HG02973 (cell line): ENCODE results near the gene SCN1B.
A peak's percentile ranks its signal among the peaks of the same experiment; 100 is the strongest.
"Not testable (repeated sequence)": the region's sequence is repeated elsewhere in the genome, so short reads cannot be mapped to it uniquely, and the experiment has no call there.

ENCODE experiments used
- ATAC-seq: cut with Tn5 transposase; IDR thresholded peaks from one replicate; pipeline ENCODE4 v1.9.1; 2021; ENCODE audit warnings: moderate library complexity; ENCODE audit not compliant: unreplicated experiment

Gene SCN1B

DNA sequence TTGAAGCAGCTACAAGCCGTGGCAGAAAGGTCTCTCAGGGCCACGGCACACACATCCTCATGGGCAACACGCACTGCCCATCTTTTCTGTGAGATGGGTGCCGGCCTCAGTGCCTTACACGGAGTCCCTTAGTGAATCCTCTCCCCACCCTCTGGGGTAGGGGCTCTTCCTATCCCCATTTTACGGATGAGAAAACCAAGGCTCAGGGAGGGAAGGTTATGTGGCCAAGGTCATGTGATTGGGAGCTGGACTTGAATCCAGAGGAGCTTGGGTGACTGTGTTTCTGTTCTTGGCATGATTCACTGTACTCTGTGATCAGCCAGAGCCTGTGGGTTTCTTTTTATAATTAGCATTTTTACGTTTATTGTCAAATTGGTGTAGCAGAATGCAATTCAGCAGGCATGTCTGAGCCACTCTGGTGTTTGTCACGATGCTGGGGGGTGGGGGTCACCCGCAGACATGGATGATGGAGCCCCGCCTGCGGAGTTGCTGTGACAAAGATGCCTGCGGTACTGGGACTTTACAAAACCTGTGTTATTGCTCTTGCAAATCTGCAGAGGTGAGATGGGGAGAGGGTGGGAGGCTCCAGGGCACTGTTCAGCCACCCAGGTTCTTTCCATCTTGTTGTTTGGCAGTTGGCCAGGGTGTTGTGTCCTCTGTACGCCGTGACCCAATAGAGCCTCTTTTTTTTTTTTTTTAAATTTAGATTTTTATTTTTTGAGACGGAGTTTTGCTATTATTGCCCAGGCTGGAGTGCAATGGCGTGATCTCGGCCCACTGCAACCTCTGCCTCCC lies 4.5 kb downstream of the SCN1B start:
- no peak for ATAC-seq

DNA sequence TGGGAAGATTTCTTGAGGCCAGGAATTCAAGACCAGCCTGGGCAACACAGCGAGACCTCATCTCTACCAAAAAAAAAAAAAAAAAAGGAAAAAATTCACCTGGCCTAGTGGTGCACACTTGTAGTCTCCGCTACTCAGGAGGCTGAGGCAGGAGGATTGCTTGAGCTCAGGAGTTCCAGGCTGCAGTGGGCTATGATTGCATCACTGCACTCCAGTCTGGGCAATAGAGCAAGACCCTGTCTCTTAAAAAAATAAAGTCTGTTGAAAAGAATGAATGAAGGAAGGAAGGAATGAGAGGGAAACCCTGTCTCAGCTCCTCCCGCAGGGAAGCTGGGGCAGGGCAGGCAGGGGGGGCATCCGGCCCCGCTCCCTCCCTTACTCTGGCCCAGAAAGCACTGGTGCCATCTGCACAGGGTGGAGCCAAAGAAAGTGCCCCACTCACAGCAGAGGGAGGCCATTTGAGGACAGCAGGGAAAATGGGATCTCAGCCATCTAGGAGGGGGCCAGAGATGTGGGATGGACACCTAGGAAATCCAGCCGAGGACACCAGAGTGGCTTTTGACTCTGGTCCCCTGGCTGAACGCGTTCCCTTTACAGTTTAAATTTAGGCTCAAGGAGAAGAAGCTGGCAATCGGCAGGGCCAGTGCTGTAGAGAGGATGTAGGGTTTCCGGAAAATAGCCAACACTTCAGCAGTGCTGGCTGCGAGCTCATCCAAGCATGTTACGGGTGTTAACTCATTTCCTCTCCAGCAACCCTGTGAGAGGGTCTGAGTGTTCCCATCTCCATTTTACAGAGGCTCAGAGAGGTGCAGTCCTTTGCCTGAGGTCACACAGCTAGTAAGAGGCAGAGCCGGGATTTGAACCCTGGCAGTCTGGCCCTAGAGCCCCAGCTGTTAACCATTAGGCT lies 7.7 kb downstream of the SCN1B start:
- no peak for ATAC-seq

DNA sequence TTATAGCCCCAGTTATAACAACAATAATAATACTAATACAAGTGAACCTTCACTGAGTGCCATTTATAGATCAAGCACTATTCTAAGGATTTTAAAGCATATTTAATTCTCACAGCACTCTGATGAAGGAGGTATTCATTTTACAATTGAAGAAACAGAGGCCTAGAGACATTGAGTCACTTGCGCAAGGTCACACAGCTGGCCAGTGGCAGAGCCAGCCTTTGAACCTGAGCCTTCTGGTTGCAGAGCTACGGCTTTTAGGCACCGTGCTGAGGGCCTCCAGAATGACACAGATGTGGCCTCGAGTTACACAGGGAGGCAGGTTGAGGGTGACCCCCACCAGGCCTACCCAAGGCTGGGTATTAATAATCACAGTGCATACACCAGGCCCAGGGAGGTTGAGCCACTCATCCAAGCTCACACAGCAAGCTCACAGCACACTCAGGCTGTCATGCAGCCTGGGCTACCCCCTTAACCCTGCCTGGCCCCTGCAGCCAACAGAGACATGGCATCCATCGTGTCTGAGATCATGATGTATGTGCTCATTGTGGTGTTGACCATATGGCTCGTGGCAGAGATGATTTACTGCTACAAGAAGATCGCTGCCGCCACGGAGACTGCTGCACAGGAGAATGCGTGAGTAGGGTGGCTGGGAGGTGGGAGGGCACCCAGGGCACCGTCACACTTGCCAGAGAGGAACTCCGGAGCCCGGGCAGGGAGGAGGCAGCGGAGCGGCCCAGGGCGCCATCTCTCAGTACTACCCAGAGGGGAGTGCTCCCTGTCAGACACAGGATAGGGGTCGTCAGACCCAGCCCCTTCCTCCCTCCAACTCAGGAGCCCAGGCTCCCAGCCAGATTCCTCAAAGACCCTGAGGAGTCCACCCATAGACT lies 8.6 kb downstream of the SCN1B start:
- no peak for ATAC-seq

DNA sequence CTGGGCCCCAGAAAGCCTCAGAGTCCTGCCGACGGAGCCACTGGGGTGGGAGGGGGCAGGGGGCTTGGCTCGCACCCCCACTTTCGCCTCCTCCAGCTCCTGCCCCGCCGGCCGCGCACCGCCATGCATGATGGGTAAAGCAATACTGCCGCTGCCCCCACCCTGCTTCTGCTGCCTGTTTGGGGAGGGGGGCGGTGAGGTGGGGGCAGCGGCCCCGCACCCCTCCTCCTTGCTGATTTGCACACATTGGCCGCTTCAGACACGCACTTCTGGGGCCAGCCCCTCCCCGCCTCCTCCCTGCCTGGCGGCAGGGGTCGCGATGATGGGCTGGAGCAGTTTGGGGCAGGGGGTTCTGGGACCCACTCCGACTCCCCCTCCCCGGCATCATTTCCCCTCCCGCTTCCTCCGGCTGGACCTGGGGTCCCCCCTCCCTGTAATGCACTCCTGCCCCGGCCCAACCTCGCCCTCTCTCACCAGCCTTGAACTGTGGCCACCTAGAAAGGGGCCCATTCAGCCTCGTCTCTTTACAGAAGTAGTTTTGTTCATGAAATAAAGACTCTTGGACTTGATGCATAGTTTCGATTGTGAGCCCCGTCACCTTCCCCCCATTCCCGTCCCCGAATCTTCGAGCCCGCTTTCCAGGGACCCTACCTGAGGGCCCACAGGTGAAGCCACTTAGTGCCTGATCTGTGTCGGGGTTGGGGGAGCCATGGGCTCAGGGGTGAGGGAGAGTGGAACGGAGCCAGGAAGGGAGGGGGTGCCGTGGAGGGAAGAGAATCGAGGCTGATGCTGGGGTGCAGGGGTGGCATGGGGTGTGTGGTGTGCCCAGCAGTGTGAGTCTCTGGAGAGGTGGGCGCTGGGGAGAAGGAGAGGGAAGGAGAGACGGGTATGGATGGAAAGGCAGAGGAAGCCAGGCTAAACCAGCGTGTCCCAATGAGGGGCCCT lies 9.9 kb downstream of the SCN1B start:
- no peak for ATAC-seq

DNA sequence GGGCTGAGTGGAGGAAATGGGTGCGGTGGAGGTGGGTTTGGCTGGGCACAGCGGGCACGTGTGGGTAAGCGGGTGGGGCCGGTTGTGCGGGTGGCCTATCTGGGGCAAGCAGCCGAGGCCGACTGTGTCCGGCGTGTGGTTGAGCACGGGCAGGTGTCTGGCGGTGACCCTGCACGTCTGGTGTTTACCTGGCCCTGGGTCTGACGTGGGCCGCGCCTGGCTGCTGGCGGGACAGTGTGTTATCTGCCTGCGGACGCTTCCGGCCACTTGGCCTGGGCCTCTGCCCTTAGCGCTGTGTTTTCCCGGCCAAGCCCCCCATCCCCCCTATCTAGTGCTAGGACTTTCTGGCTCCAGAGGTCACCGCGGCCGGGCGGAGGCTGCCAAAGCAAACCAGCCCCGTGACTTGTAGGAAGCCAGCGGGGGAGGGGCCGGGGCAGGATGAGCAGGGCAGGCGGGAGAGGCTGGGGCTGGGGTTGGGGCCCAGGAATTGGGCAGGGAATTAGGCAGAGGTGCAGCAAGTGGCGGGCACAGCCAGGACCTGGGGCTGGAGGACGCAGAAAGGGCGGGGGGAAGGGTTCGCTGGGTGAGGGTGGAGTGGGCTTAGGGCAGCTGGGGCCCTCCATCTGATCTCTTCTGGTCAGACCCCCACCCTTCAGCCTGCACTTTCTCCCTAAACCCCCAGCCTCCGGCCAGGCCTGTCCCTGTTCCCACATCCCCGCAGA lies 10.7 kb downstream of the SCN1B start:
- no peak for ATAC-seq

DNA sequence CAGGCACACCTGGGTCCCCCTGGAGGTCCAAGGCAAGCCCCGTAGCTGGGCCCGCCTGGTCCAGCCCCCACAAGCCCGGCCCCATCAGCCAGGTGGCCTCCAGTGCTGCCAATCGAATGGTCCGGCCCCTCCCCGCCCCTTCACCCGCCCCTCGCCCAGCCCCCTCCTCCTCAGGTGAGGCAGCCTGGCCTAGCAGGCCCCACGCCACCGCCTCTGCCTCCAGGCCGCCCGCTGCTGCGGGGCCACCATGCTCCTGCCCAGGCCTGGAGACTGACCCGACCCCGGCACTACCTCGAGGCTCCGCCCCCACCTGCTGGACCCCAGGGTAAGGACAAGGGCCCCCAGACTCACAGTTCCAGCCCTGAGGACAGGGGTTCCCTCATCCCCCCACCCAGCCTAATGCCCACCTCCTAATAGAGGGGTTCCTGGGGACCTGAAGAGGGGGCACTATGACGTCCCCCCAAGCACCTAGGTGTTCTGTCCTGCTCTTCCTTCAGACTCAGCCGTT lies 11.3 kb downstream of the SCN1B start, which contains the start of gene HPN:
Gene HPN, plus strand, starts transcription at position 174 of the 508 bp plus-strand sequence. CDS start 786 bp downstream, outside the sequence.
- no peak for ATAC-seq

DNA sequence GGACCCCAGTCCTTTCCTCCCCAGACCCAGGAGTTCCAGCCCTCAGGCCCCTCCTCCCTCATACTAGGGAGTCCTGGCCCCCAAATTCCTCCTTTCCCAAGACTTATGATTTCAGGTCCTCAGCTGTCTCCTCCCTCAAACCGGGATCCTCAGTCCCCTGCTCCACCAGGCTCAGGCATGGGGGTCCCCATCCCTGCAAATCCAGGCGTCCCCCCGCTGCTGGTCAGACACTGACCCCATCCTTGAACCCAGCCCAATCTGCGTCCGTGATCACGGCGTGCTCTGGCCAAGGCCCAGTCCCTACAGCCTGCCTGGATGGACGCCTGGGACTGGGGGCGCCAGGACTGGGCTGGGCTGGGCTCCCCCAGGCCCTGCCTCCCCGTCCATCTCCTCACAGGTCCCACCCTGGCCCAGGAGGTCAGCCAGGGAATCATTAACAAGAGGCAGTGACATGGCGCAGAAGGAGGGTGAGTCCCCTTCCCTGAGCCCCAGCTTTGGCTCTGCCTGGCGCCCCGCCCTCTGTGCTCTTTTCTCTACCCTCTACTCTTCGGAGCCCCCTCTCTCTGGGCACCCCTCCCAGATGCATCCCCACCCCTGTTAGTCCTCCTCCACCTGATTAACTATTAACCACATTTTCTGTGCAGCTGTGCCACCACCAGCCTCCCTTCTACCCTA lies 11.9 kb downstream of the SCN1B start:
- ATAC-seq: no peak

DNA sequence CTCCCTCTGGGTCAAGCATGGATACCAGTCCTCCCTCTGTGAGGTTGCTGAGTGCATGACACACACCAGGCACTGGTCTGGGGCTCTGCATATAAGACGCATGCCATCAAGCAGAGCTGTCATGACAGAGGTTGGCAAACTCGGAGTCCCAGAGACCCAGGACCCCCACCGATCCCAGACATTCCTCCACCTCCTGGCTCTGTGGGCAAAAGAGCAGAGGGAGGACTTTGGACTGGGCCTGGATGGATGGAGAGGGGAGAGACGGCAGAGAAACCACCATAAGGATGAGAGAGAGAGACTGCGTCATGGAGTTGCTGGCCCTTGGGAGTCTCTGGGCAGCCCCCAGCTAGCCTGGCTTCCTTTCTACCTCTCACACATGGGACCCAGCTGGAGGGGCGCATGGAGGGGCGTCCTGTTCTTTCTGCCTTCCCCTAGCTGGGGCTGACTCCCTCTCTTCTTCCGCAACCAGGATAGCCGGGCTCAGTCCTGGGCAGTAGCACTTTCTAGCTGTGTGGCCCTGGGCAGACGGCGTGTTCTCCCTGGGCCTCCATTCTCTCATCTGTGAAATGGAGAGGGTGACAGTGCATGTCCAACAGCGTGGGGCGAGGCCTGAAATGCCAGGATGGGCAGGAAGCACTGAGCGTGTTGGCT lies 12.8 kb downstream of the SCN1B start:
- no peak for ATAC-seq

DNA sequence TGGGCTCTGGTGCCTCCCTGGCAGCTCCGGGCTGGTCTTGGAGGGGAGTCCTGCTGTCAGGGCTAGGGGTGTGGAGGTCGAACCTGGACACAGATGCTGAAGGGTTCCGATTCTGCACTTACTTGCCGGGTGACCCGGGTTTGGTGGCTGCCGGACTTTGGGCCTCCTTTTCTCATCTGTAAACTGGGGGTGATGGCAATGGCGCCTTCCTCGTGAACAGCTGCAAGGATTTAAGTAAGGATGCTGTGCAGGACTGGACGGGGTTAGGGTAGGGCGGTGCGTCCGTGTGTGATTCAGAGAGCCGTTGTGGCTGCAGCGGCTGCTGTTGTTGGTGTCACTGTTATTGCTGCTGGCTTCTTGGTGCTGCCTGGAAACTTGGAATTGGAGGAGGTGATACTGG lies 13.6 kb downstream of the SCN1B start:
- no peak for ATAC-seq

DNA sequence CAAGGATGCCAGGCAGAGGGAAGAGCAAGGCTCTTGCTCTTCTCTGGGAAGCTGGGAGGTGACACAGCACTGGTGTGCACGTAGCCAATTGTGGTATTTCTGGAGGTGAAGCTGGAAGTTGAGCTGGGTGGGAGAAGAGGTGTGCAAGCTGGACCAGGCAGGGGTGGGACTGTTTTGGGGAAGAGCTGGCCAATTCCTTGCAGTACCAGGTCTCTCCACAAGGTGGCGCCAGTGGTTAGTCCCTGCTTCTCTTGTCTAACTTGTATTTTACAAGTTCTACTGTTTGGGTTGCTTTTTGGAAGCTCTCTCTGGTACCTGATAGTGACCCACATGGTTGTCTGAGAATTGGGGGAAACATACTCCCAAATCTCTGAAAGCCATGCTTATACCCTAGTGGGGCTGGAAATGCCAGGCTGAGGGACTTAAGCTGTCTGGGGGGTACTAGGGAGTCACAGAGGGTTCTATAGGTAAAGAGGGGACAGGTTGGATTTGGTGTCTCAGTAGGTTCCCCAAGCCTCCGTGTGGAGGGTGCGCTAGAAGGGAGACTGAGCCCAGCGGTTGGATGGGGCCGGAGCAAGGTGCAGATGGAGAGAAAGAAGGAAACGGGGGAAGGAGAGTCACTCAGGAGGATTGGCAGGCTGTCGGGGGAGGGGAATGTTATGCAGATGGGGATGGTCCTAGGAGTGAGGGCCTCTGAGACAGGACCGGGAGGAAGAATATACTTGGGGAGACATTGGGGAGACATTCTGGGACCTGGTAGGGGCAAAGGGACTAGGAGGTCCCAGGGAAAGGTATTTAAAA lies 14.2 kb downstream of the SCN1B start:
- ATAC-seq: no peak

DNA sequence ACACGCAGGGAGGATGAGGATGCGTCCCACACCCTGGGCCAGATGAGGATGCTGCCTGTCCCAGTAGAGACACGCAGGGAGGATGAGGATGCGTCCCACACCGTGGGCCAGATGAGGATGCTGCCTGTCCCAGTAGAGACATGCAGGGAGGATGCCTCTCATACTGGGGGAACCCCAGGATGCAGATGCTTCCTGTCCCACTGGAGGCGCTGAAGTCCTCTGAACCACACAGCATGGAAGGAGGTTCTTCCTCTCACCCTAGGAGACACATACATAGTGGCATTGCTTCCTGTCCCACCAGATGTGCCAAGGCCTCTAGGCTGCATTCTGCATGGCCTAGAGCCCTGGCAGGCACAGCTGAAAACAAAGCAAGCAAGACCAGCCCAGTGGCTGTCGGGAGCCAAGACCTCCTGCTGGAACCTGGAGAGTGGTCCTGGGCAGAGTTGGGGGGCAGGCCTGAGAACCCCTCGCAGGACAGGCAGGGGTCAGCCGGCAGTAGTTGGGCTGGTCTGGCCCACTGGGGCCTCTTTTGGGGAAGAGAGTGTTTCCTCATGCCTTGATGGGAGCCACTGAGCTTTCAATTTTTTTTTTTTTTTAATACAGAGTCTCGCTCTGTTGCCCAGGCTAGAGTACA lies 15.5 kb downstream of the SCN1B start:
- peak; percentile 66 for ATAC-seq

DNA sequence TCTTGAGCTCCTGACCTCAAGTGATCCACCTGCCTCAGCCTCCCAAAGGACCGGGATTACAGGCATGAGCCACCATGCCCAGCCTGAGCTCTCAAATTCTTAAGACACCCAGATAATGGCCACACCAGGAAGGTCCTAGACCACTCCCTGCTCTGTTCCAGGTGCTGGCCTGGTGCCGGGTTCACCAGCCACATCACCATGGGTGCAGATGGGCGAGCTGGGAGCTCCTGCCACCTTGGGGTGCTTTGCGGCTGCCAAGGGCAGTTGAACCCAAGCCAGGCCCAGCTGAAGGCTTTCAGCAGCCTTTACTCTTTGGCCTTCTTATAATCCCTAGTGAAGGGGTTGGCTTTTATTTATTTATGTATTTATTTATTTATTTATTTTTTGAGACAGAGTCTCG lies 16.2 kb downstream of the SCN1B start:
- no peak for ATAC-seq

DNA sequence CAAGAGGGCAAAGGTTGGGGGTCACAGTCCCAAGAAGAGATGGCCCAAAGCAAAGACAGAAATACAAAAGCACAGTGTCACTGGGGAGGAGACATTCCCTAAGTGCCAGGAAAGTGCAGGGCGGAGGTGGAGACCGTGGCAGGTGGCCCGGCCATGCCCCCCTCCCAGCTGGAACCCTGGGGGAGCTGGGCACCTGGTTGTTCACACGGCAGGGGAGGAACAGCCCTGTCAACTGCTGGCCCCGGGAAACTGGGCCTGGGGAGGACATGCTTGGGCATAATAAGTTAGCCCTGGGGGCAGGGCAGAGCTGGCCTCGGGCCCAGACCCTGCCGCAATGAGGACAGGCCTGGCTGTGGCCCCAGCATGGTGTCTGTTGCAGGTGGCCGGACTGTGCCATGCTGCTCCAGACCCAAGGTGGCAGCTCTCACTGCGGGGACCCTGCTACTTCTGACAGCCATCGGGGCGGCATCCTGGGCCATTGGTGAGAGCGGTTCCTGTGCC lies 18.7 kb downstream of the SCN1B start:
- no peak for ATAC-seq

DNA sequence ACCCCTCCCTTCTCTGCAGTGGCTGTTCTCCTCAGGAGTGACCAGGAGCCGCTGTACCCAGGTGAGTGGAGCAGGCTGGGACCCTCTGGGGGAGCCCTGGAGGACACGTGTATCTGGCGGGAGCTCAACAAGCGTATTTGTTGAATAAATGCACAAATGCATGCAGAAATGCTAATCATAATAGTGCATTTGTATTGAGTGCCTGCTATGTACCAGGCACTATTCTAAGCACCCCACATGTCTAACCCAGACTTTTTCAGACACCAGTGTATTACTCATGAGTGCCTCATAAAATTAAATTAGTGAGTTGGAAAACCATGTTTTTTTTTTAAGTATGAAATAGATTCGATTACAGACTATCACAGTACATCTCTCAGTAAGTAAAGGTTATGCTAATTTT lies 19.2 kb downstream of the SCN1B start:
- no peak for ATAC-seq

DNA sequence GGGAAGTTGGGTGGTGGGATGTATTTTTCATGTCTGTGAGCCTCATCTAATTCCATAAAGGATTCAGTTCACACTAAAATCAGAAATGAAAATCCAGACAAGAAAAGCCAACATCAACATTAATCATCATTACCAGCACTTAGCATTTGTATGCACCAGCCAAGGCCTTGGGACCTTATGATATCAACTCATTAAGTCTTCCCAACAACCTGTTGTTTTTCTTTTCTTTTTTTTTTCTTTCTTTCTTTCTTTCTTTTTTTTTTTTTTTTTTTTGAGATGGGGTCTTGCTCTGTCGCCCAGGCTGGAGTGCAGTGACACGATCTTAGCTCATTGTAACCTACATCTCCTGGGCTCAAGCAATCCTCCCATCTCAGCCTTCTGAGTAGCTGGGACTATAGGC lies 20.4 kb downstream of the SCN1B start:
- ATAC-seq: not testable (repeated sequence)

DNA sequence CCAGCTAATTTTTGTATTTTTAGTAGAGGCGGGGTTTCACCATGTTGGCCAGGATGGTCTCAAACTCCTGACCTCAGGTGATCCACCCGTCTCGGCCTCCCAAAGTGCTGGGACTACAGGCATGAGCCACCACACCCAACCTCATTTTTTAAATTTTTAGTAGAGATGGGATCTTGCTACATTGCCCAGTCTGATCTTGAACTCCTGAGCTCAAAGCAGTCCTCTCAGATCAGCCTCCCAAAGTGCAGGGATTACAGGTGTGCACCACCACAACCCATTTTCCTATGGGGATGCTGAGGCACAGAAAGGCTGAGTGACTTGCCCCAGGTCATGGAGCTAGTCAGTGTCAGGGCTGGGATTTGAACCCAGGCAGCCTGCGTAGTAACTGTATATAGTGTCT lies 21.0 kb downstream of the SCN1B start:
- ATAC-seq: not testable (repeated sequence)
